Muscle layer of duodenum (tissue), 2 donors: Measurements from ENCODE around the gene PRC1.
A peak's percentile ranks its signal among the peaks of the same experiment; 100 is the strongest.
"Not testable (repeated sequence)": the region's sequence is repeated elsewhere in the genome, so short reads cannot be mapped to it uniquely, and the experiment has no call there.

Source experiments
- H3K27ac ChIP-seq: one replicate; pipeline ENCODE4 v1.7.0; 2013; ENCODE audit warnings: mild to moderate bottlenecking, low read length
- H3K27me3 ChIP-seq: one replicate; pipeline ENCODE4 v1.7.0; 2013; ENCODE audit warnings: low read depth, mild to moderate bottlenecking, control low read depth, low read length
- H3K36me3 ChIP-seq, 2 donors: one replicate each; pipeline ENCODE4 v1.7.0; 2013; ENCODE audit warnings: low read length in 2 of 2, control low read depth in 1 of 2, mild to moderate bottlenecking in 1 of 2; ENCODE audit not compliant: insufficient read depth in 2 of 2, control insufficient read depth in 1 of 2
- H3K4me1 ChIP-seq, 2 donors: one replicate each; pipeline ENCODE4 v1.7.0; 2013; ENCODE audit warnings: low read length in 2 of 2, mild to moderate bottlenecking in 2 of 2, control low read depth in 1 of 2, moderate library complexity in 1 of 2; ENCODE audit not compliant: insufficient read depth in 2 of 2, control insufficient read depth in 1 of 2
- H3K4me3 ChIP-seq, 2 donors: one replicate each; pipeline ENCODE4 v1.7.0; 2013; ENCODE audit warnings: low read length in 2 of 2, low read depth in 1 of 2, mild to moderate bottlenecking in 1 of 2
- H3K9me3 ChIP-seq, 2 donors: one replicate each; pipeline ENCODE4 v1.7.0; 2013; ENCODE audit warnings: low read length in 2 of 2, control low read depth in 1 of 2, mild to moderate bottlenecking in 1 of 2; ENCODE audit not compliant: control insufficient read depth in 1 of 2
- donor health status: healthy.

Gene PRC1

DNA sequence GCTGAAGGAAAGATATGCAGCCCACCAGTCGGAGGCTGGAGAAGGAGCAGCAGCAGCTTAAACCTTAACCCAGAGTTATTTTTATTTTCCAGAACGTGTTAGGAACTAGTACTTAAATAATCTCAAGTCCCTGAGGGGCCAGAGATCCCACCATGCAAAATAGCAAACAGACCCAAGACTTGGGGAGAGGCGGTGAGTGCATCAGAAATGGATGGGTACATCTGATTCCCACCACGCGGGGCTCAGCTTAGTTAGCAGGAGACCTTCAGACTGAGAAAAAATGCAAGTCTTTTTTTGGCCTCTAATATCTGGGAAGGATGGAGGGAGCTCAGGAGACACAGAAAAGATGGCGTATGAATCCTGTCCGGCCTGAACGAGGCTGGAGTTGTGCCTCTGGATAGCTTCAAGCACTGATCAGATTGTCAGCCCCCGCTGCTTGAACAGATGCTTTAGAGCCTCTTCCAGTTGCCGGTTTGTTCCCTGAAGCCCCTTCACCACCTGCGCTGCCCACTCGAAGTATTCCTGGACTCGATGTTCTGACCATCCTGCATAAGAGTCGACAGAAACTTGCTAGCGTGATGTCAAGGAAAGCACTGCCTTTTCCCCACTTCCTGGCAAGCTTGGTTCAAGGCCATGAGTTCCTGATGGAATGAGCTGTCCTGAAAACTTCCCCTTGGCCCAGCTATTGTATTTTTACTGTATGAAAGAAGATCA, 63.3 kb downstream of the PRC1 start:
- peak overlapping the region; percentile 96 for H3K27ac ChIP-seq
- H3K9me3 ChIP-seq: no peaks in the 10 kb centered on the region
- H3K36me3 ChIP-seq: no peaks in the 10 kb centered on the region
- H3K4me1 ChIP-seq: peaks cover 12 to 31% of the 10 kb centered on the region in 2 donors
- no peaks in the 10 kb centered on the region for H3K27me3 ChIP-seq
- H3K4me3 ChIP-seq: peak overlapping the region; percentile 68 to 79

DNA sequence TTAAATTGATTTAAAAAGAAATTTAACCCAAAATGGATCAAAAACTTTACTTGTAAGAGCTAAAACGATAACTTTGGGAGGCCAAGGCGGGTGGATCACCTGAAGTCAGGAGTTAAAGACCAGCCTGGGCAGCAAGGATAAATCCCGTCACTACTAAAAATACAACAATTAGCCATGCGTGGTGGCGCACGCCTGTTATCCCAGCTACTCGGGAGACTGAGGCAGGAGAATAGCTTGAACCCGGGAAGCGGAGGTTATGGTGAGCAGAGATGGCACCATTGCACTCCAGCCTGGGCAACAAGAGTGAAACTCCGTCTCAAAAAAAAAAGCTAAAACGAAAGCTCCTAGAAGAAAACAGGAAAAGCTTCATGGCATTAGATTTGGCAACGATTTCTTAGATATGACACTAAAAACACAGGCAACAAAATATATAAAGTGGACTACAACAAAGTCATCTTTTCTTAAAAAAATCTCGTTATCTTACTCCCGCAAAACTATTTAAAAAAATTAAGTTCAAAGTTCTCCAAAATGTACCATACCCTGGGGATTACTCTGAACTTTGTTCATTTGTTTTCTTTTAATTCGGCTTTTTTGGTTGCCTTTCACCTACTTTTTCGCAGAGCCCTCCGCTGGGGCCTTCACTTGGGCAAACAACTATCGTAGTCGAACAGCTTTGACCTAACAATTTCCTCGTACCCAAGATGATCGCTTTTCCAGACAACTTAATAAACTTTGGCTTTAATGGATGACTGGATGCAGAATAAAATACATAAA, 64.9 kb downstream of the PRC1 start:
- H3K27ac ChIP-seq: peak overlapping the region; percentile 96
- H3K4me1 ChIP-seq: peaks cover 5 to 20% of the 10 kb centered on the region in 2 donors
- no peaks in the 10 kb centered on the region for H3K27me3 ChIP-seq
- H3K9me3 ChIP-seq: no peaks in the 10 kb centered on the region
- H3K36me3 ChIP-seq: no peaks in the 10 kb centered on the region
- peak overlapping the region; percentile 68 to 79 for H3K4me3 ChIP-seq

DNA sequence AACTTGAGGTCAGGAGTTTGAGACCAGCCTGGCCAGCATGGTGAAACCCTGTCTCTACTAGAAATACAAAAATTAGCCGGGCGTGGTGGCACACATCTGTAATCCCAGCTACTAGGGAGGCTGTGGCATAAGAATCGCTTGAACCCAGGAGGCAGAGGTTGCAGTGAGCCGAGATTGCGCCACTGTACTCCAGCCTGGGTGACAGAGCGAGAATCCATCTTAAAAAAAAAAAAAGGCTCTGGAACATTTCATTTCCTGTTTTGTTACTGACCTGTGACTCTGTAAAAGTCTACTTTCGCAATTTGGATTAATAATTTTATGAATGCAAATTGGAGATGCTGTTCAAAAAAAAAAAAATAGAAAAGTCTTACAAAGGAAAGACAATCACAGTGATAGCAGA, 66.2 kb downstream of the PRC1 start:
- H3K9me3 ChIP-seq, H3K27ac ChIP-seq: not testable (repeated sequence)

DNA sequence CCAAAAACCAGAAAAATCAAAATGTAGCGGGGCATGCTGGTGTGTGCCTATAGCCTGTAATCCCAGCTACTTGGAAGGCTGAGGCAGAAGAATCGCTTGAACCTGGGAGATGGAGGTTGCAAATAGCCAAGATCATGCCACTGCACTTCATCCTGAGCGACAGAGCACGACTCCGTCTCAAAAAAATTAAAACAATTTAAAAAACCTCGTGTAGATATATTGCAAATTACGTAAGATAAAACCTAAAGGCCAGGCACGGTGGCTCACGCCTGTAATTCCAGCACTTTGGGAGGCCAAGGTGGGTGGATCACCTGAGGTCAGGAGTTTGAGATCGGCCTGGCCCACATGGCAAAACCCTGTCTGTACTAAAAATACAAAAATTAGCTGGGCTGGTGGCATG, 67.6 kb downstream of the PRC1 start:
- H3K27ac ChIP-seq, H3K9me3 ChIP-seq, H3K4me3 ChIP-seq, H3K27me3 ChIP-seq, H3K36me3 ChIP-seq: not testable (repeated sequence)
- peaks cover 4 to 12% of the 10 kb centered on the region in 2 donors for H3K4me1 ChIP-seq

More for the DNA sequence above, 66.2 kb downstream of the PRC1 start:
- not testable (repeated sequence) for H3K4me3 ChIP-seq, H3K36me3 ChIP-seq, H3K27me3 ChIP-seq
- peaks cover 4 to 15% of the 10 kb centered on the region in 2 donors for H3K4me1 ChIP-seq

DNA sequence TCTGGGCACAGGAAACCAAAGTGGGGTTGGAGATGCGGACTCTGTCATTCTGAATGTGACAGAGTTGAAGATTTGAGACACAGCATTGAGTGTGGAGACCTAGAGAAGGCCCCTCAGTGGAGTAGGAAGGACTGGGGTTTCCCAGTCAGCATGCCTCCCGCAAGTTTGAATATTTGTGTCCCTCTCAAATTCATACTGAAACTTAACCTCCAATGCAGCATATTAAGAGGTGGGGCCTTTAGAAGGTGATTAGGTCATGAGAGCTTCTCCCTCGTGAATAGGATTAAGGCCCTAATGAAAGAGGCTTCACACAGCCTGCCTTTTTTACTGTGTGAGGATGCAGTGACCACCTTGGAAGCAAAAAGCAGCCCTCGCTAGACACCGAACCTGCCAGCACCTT, 70.0 kb downstream of the PRC1 start:
- Histone ChIP-seq H3K36me3 (peaks cover 19 to 23% of the 10 kb centered on the region in 2 donors), H3K27me3 (no peaks in the 10 kb centered on the region), H3K27ac (no peak overlapping the region), H3K4me1 (peaks cover 0 to 5% of the 10 kb centered on the region in 2 donors), H3K4me3 (no peak overlapping the region), H3K9me3 (no peaks in the 10 kb centered on the region)

DNA sequence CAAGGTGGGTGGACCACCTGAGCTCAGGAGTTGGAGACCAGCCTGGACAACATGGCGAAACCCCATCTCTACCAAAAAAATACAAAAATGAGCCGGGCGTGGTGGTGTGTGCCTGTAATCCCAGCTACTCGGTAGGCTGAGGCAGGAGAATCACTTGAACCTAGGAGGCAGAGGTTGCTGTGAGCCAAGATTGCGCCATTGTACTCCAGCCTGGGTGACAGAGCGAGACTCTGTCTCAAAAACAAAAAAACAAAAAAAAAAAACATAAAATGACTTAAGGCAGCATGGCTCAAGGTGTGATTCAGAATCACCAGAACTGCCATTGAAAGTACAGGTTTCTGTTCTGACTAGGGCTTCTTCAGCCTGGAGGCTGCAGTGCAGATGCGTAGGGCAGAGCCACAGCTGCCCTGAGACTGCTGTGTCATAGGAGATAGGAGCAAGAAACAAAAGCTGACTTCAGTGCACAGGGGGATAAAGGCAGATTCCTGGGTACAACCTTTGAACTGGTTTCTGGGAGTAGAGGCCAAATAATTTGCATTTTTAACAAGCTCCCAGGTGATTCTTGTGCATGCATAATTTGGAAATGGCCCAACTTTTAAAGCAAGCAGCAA, 71.5 kb downstream of the PRC1 start:
- not testable (repeated sequence) for H3K27me3 ChIP-seq, H3K4me3 ChIP-seq, H3K27ac ChIP-seq, H3K9me3 ChIP-seq, H3K4me1 ChIP-seq
- peaks cover 33 to 38% of the 10 kb centered on the region in 2 donors for H3K36me3 ChIP-seq

DNA sequence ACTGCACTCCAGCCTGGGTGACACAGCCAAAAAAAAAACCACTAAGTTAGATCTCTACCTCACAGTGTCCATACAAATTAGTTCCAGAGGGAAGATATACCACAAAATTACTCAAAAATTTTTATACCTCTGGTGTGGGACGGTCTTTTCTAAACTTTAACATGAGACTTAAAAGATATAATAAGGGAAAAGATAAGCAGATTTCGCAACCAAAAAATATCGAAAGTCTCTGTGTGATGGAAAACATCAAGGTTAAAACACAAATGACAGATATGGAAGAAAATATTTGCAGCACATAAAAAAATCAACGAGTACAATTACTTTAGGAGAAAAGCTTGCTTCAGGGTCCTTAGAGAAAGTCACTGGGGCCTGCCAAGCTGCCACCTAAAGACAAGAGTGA, 72.4 kb downstream of the PRC1 start:
- H3K27ac ChIP-seq: no peak overlapping the region
- H3K27me3 ChIP-seq: no peaks in the 10 kb centered on the region
- peaks cover 42 to 46% of the 10 kb centered on the region in 2 donors for H3K36me3 ChIP-seq
- no peak overlapping the region for H3K4me3 ChIP-seq
- no peaks in the 10 kb centered on the region for H3K4me1 ChIP-seq
- H3K9me3 ChIP-seq: no peaks in the 10 kb centered on the region

DNA sequence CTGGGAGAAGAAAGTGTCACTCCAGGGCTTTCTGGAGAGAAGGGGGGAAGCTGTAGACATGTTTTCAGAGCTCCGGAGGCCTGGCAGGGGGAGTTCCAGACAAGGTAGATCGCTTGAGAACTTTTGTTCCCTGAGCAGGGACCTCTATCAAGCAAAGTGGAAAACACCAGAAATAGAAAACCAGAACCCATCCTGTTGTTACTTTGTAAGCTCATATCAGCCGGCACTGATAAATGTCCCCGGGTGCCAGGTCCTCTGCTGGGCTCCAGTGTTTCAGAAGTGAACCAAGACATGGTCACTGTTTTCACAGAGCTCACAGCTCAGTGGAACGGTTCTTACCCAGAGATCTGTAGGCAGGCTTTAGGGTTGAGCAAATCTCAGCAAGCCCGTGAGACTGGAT, 75.5 kb downstream of the PRC1 start:
- H3K36me3 ChIP-seq: peaks cover 60 to 76% of the 10 kb centered on the region in 2 donors
- no peak overlapping the region for H3K27ac ChIP-seq

DNA sequence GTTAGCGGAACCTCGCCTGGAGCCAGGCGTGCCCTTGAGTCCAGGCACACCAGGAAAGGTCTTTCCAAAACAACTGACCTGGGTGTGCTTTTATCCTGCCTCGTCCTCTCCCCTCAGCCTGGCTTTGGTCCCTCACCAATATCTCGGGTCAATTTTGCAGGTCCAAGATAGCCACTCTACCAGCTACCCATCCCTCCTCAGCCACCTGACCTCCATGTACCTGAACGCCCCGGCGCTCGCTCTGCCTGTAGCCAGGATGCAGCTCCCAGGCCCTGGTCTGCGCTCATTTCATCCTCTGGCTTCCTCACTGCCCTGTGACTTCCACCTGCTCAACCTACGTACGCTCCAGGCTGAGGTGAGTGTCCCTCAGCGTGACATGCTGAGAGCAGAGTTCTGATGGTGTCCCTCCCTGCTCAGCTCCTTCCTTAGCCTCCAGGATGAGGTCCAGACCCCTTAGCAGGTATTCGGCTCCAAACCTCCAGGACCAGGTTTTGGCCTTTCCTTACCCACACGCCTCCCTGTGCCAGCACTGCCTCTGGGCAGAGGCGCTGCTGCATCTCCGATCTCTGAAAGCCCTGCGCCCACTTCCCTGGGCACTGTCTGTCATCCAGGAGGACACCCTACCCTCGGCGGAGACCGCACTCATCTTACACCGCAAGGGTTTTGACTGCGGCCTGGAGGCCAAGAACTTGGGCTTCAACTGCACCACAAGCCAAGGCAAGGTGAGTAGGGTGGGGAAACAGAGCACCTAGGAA, 76.1 kb downstream of the PRC1 start:
- Histone ChIP-seq H3K27ac (no peak overlapping the region), H3K4me1 (no peaks in the 10 kb centered on the region), H3K27me3 (no peaks in the 10 kb centered on the region), H3K4me3 (no peak overlapping the region), H3K36me3 (peaks cover 66 to 82% of the 10 kb centered on the region in 2 donors), H3K9me3 (no peaks in the 10 kb centered on the region)

More for the DNA sequence above, 75.5 kb downstream of the PRC1 start:
- Histone ChIP-seq H3K9me3 (no peaks in the 10 kb centered on the region), H3K4me1 (no peaks in the 10 kb centered on the region), H3K4me3 (no peak overlapping the region), H3K27me3 (no peaks in the 10 kb centered on the region)

DNA sequence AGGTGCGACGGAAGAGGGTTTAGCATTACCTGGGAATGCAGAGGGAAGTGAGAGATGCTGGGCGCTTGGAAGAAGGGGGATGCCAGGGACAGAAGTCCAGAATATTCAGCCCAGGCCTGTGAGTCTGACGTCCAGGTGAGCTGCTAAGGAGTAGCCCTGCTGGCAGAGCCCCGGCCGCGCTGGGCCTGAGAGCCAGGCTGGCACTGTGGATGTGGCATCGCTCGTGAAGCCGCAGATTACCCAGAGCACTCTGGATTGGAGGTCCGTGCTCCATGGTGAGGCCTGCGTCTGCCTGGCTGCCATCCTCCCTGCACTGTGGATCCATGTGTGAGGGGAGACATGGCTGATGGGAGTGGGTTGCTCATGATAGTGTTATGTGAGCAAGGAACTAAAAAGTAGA, 76.8 kb downstream of the PRC1 start:
- H3K36me3 ChIP-seq: peaks cover 72 to 88% of the 10 kb centered on the region in 2 donors
- no peak overlapping the region for H3K27ac ChIP-seq

DNA sequence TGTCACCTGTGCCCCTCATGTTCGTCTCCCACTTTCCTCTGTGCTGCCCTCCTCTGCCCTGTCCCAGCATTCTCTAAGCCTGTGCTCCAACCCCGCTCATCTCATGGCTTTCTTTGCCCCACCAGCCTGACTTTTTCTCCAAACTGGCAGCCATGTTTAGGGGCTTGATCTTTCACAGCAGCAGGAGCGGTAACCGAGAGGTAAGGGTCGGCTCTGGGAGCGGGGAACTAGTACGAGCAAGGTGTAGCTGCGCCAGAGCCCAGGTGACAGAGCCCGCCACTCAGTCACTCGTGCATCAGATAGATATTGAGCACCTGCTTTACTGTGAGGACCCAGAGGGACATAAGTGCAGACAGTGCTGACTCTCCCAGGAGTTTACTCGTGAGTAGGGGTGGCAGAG, 77.9 kb downstream of the PRC1 start:
- Histone ChIP-seq H3K36me3 (peaks cover 83 to 97% of the 10 kb centered on the region in 2 donors), H3K9me3 (no peaks in the 10 kb centered on the region), H3K27ac (peak overlapping the region; percentile 23), H3K27me3 (no peaks in the 10 kb centered on the region), H3K4me3 (peak overlapping the region in 1 of 2 donors; percentile 25), H3K4me1 (no peaks in the 10 kb centered on the region)

More for the DNA sequence above, 76.8 kb downstream of the PRC1 start:
- no peak overlapping the region for H3K4me3 ChIP-seq
- H3K4me1 ChIP-seq: no peaks in the 10 kb centered on the region
- H3K27me3 ChIP-seq: no peaks in the 10 kb centered on the region
- no peaks in the 10 kb centered on the region for H3K9me3 ChIP-seq
